DND-41 (cell line): ENCODE measurements around the gene HOXD4.

Experiments
- EZH2 ChIP-seq: IDR thresholded peaks from 3 replicates; pipeline ENCODE4 v1.6.1; 2012; ENCODE audit warnings: borderline replicate concordance, low read depth, mild to moderate bottlenecking, moderate library complexity, low read length, inconsistent platforms; ENCODE audit not compliant: severe bottlenecking
- TF ChIP-seq, protein P1 (sequence below): IDR thresholded peaks from 2 replicates; pipeline ENCODE4 v1.5.1; 2012; ENCODE audit warnings: borderline replicate concordance, low read length, moderate library complexity, mild to moderate bottlenecking; ENCODE audit not compliant: poor library complexity, severe bottlenecking; ENCODE audit errors: extremely low read depth

DNA sequence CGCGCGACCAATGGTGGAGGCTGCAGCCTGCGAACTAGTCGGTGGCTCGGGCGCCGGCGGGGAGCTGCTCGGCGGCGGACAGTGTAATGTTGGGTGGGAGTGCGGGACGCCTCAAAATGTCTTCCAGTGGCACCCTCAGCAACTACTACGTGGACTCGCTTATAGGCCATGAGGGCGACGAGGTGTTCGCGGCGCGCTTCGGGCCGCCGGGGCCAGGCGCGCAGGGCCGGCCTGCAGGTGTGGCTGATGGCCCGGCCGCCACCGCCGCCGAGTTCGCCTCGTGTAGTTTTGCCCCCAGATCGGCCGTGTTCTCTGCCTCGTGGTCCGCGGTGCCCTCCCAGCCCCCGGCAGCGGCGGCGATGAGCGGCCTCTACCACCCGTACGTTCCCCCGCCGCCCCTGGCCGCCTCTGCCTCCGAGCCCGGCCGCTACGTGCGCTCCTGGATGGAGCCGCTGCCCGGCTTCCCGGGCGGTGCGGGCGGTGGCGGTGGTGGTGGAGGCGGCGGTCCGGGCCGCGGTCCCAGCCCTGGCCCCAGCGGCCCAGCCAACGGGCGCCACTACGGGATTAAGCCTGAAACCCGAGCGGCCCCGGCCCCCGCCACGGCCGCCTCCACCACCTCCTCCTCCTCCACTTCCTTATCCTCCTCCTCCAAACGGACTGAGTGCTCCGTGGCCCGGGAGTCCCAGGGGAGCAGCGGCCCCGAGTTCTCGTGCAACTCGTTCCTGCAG is 28.5 kb upstream of the HOXD4 start, which contains the start of gene HOXD9:
- TF ChIP-seq, protein P1, sequence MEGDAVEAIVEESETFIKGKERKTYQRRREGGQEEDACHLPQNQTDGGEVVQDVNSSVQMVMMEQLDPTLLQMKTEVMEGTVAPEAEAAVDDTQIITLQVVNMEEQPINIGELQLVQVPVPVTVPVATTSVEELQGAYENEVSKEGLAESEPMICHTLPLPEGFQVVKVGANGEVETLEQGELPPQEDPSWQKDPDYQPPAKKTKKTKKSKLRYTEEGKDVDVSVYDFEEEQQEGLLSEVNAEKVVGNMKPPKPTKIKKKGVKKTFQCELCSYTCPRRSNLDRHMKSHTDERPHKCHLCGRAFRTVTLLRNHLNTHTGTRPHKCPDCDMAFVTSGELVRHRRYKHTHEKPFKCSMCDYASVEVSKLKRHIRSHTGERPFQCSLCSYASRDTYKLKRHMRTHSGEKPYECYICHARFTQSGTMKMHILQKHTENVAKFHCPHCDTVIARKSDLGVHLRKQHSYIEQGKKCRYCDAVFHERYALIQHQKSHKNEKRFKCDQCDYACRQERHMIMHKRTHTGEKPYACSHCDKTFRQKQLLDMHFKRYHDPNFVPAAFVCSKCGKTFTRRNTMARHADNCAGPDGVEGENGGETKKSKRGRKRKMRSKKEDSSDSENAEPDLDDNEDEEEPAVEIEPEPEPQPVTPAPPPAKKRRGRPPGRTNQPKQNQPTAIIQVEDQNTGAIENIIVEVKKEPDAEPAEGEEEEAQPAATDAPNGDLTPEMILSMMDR = no peak
- TF ChIP-seq EZH2 = no peak
